GM23248 (cell line): ENCODE data around the gene C1GALT1.

Experiments
- EZH2 ChIP-seq: fragments of 200-600 bp; sonication (generic); IDR thresholded peaks from 2 replicates; pipeline ENCODE4 v1.6.1; 2018; ENCODE audit warnings: antibody characterized with exemption, mild to moderate bottlenecking; ENCODE audit not compliant: insufficient read depth, poor library complexity, severe bottlenecking
- EZH2phosphoT487 ChIP-seq: fragments of 200-600 bp; sonication (generic); IDR thresholded peaks from 2 replicates; pipeline ENCODE4 v1.6.1; 2018; ENCODE audit warnings: antibody characterized with exemption, moderate library complexity, mild to moderate bottlenecking, low read depth; ENCODE audit not compliant: insufficient read depth

DNA sequence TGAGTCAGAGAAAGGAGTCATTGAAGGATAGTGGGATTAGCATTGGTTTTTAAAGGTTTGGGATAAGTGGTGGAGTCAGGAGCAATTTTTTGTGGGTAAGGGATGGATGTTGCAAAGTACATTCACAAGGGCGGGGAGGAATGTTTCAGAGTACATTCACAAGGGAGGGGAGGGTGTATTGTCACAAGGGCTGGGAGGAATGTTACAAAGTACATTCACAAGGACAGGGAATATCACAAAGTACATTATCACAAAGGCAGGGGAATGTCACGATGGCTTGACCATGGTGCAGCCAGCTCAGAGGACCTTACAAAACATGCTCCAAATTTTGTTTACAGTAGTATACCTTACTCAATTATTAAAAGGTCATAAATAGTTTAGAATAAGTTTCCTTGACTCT lies 30.3 kb downstream of the C1GALT1 start:
- no peak for TF ChIP-seq EZH2
- no peak for TF ChIP-seq EZH2phosphoT487
